Measurements from ENCODE around the gene PHF21B. TPM values are rescaled to one million over a fixed set of nuclear protein-coding genes. Genes with fewer than 3 reads are reported as not detected.
A peak's percentile ranks its signal among the peaks of the same experiment; 100 is the strongest.
"Not testable (repeated sequence)": the region's sequence is repeated elsewhere in the genome, so short reads cannot be mapped to it uniquely, and the experiment has no call there.

Gene PHF21B
- total RNA-seq, 1 donor from 2014 or later, result 113 TPM

DNA sequence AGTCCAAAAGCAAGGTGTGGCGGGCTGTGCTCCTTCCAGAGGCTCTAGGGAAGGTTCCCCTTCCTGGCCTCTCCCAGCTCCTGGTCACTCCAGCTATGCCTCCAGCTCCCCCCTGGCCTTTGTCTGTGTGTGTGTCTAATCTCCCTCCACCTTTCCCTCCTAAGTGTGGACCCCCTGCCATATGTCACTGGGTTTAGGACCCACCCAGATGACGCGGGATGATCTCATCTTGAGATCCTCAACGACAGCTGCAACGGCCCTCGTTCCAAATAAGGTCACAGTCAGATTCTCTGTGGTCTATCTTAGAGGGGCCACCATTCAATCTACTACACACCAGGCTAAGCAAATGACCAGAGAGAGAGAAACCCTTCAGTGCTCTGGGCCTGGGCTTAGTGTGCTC, 149.5 kb downstream of the PHF21B start:
- Mint-ChIP-seq H3K36me3 (ENCODE audit: unreplicated experiment) (peaks cover 5% of the 10 kb centered on the region), H3K4me3 (ENCODE audit: unreplicated experiment) (no peak overlapping the region), H3K27me3 (ENCODE audit: unreplicated experiment) (peaks cover 8% of the 10 kb centered on the region), H3K27ac (ENCODE audit: unreplicated experiment) (peak overlapping the region; percentile 78), H3K9me3 (ENCODE audit: unreplicated experiment) (peaks cover 5% of the 10 kb centered on the region), H3K4me1 (ENCODE audit: low read depth, unreplicated experiment) (peaks cover 2% of the 10 kb centered on the region)
- DNase-seq, result no peak
- TF ChIP-seq, protein P1, sequence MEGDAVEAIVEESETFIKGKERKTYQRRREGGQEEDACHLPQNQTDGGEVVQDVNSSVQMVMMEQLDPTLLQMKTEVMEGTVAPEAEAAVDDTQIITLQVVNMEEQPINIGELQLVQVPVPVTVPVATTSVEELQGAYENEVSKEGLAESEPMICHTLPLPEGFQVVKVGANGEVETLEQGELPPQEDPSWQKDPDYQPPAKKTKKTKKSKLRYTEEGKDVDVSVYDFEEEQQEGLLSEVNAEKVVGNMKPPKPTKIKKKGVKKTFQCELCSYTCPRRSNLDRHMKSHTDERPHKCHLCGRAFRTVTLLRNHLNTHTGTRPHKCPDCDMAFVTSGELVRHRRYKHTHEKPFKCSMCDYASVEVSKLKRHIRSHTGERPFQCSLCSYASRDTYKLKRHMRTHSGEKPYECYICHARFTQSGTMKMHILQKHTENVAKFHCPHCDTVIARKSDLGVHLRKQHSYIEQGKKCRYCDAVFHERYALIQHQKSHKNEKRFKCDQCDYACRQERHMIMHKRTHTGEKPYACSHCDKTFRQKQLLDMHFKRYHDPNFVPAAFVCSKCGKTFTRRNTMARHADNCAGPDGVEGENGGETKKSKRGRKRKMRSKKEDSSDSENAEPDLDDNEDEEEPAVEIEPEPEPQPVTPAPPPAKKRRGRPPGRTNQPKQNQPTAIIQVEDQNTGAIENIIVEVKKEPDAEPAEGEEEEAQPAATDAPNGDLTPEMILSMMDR (IDR thresholded peaks at IDR 0.05; ENCODE audit: partially characterized antibody, unreplicated experiment), result no peak

DNA sequence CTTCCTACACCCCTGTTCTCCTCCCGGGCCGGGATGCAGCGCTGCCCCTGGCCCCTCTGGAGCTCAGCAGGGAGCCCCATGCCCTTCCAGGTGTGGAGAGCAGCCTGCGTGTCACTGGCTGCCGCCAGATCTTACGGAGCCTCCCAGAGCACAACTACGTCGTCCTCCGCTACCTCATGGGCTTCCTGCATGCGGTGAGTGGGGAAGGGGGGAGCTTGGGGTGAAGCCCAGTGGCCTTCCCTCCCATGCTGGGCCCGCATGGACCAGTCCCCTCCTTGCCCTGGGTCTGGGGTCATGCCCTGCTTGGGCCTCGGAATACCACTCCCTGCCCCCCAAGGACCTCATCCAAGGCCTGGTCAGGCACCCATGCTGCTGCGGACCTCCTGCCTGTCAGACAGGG, 150.2 kb downstream of the PHF21B start:
- H3K36me3 Mint-ChIP-seq (ENCODE audit: unreplicated experiment), result peaks cover 5% of the 10 kb centered on the region
- no peak for DNase-seq
- H3K4me1 Mint-ChIP-seq (ENCODE audit: low read depth, unreplicated experiment), result peaks cover 2% of the 10 kb centered on the region
- H3K27ac Mint-ChIP-seq (ENCODE audit: unreplicated experiment), result no peak overlapping the region
- H3K4me3 Mint-ChIP-seq (ENCODE audit: unreplicated experiment), result no peak overlapping the region
- peaks cover 8% of the 10 kb centered on the region for H3K27me3 Mint-ChIP-seq (ENCODE audit: unreplicated experiment)
- TF ChIP-seq, protein P1 (IDR thresholded peaks at IDR 0.05; ENCODE audit: partially characterized antibody, unreplicated experiment), result no peak
- H3K9me3 Mint-ChIP-seq (ENCODE audit: unreplicated experiment), result peaks cover 5% of the 10 kb centered on the region

DNA sequence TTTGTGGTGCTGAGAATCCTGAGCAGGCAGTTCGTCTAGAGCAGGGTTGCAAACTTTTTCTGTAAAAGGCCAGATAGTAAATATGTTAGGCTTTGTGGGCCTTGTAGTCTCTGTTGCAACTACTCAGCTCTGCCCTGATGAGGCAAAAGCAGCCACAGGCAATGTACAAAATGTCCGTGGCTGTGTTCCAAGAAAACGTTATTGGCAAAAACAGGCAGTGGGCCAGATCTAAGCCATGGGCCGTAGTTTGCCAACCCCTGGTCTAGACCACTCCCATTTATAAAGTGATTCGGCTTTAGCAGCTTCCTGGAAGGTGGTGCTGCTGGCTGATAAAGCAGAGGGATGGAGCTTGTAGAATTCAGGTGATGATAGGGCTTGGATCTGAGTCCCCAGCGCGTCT, 151.0 kb downstream of the PHF21B start:
- DNase-seq; H3K9me3 Mint-ChIP-seq (ENCODE audit: unreplicated experiment); H3K27me3 Mint-ChIP-seq (ENCODE audit: unreplicated experiment); H3K27ac Mint-ChIP-seq (ENCODE audit: unreplicated experiment); H3K36me3 Mint-ChIP-seq (ENCODE audit: unreplicated experiment); H3K4me3 Mint-ChIP-seq (ENCODE audit: unreplicated experiment); H3K4me1 Mint-ChIP-seq (ENCODE audit: low read depth, unreplicated experiment): not testable (repeated sequence)

DNA sequence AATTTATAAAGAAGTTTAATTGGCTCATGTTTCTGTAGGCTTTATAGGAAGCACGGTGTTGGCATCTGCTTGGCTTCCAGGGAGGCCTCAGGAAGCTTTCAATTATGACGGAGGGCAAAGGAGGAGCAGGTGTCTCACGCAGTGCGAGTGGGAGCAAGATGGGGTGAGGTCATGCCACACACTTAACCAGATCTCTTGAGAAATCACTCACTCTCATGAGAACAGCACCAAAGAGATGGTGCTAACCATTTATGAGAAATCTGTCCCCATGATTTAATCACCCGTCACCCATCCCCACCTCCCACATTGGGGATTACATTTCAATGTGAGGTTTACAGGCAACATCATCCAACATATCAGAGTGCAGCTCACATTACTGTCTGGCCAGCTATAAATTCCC, 153.9 kb downstream of the PHF21B start:
- no peaks in the 10 kb centered on the region for H3K36me3 Mint-ChIP-seq (ENCODE audit: unreplicated experiment)
- H3K9me3 Mint-ChIP-seq (ENCODE audit: unreplicated experiment), result peaks cover 2% of the 10 kb centered on the region
- no peak overlapping the region for H3K4me3 Mint-ChIP-seq (ENCODE audit: unreplicated experiment)
- no peak overlapping the region for H3K27ac Mint-ChIP-seq (ENCODE audit: unreplicated experiment)
- peaks cover 2% of the 10 kb centered on the region for H3K4me1 Mint-ChIP-seq (ENCODE audit: low read depth, unreplicated experiment)
- H3K27me3 Mint-ChIP-seq (ENCODE audit: unreplicated experiment), result peaks cover 3% of the 10 kb centered on the region
- TF ChIP-seq, protein P1 (IDR thresholded peaks at IDR 0.05; ENCODE audit: partially characterized antibody, unreplicated experiment), result no peak
- no peak for DNase-seq

DNA sequence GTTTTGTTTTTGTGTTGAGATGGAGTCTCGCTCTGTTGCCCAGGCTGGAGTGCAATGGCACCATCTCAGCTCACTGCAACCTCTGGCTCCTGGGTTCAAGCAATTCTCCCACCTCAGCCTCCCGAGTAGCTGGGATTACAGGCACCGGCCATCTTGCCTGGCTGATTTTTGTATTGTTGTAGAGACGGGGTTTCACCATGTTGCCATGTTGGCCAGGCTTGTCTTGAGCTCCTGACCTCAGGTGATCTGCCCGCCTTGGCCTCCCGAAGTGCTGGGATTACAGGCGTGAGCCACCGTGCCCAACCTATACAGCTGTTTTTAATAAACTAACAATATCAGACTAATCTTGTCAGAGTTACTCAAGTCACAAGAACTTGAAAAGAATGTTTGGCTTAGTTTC, 155.2 kb downstream of the PHF21B start:
- DNase-seq; H3K36me3 Mint-ChIP-seq (ENCODE audit: unreplicated experiment); H3K27ac Mint-ChIP-seq (ENCODE audit: unreplicated experiment); H3K9me3 Mint-ChIP-seq (ENCODE audit: unreplicated experiment); H3K27me3 Mint-ChIP-seq (ENCODE audit: unreplicated experiment); H3K4me3 Mint-ChIP-seq (ENCODE audit: unreplicated experiment); H3K4me1 Mint-ChIP-seq (ENCODE audit: low read depth, unreplicated experiment): not testable (repeated sequence)

DNA sequence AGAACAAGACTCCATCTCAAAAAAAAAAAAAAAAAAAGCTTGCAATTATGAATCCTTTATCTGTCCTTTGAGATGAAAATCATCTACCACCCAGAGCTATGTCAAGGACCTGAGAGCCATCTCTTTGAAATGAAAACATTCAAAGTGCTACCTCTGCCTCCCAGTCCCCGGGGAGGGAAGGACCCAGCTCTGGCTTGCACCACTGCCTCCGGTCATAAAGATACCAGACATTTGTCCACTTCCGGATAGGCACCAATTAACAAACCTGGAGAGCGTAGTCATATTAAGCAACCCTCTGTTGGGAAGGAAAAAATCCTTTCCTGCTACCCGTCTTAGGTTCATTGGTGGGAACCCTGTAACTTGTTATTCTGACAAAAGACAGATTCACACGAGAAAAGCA, 158.9 kb downstream of the PHF21B start:
- no peak overlapping the region for H3K4me3 Mint-ChIP-seq (ENCODE audit: unreplicated experiment)
- H3K27ac Mint-ChIP-seq (ENCODE audit: unreplicated experiment), result no peak overlapping the region
- DNase-seq, result no peak
- TF ChIP-seq, protein P1 (IDR thresholded peaks at IDR 0.05; ENCODE audit: partially characterized antibody, unreplicated experiment), result no peak
- no peaks in the 10 kb centered on the region for H3K4me1 Mint-ChIP-seq (ENCODE audit: low read depth, unreplicated experiment)
- peaks cover 2% of the 10 kb centered on the region for H3K27me3 Mint-ChIP-seq (ENCODE audit: unreplicated experiment)
- H3K9me3 Mint-ChIP-seq (ENCODE audit: unreplicated experiment), result peaks cover 2% of the 10 kb centered on the region
- no peaks in the 10 kb centered on the region for H3K36me3 Mint-ChIP-seq (ENCODE audit: unreplicated experiment)

All from glutamatergic neuron (in vitro differentiated cells).